Choroid plexus epithelial cell (primary cell): ENCODE results near the gene HBM.
A peak's percentile ranks its signal among the peaks of the same experiment; 100 is the strongest.
"Not testable (repeated sequence)": the region's sequence is repeated elsewhere in the genome, so short reads cannot be mapped to it uniquely, and the experiment has no call there.

Source experiments
- DNase-seq: peaks from one replicate; pipeline ENCODE4 v3.0.0-alpha.2; 2010; ENCODE audit warnings: low read depth
- H3K4me3 ChIP-seq: 2 replicates; pipeline ENCODE4 v1.5.1; 2011; ENCODE audit warnings: low read depth, mild to moderate bottlenecking, control low read depth, low read length, moderate library complexity
- TF ChIP-seq, protein P1 (sequence below): conservative IDR thresholded peaks from 2 replicates; pipeline ENCODE4 v1.5.1; 2011; ENCODE audit warnings: low read depth, mild to moderate bottlenecking, control low read depth, inconsistent platforms, low read length, moderate library complexity

Gene HBM

DNA sequence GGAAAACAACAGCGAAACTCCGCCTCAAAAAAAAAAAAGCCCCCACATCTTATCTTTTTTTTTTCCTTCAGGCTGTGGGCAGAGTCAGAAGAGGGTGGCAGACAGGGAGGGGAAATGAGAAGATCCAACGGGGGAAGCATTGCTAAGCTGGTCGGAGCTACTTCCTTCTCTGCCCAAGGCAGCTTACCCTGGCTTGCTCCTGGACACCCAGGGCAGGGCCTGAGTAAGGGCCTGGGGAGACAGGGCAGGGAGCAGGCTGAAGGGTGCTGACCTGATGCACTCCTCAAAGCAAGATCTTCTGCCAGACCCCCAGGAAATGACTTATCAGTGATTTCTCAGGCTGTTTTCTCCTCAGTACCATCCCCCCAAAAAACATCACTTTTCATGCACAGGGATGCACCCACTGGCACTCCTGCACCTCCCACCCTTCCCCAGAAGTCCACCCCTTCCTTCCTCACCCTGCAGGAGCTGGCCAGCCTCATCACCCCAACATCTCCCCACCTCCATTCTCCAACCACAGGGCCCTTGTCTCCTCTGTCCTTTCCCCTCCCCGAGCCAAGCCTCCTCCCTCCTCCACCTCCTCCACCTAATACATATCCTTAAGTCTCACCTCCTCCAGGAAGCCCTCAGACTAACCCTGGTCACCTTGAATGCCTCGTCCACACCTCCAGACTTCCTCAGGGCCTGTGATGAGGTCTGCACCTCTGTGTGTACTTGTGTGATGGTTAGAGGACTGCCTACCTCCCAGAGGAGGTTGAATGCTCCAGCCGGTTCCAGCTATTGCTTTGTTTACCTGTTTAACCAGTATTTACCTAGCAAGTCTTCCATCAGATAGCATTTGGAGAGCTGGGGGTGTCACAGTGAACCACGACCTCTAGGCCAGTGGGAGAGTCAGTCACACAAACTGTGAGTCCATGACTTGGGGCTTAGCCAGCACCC lies 9.5 kb downstream of the HBM start:
- H3K4me3 ChIP-seq = no peak overlapping the region
- DNase-seq = no peak
- TF ChIP-seq, protein P1, sequence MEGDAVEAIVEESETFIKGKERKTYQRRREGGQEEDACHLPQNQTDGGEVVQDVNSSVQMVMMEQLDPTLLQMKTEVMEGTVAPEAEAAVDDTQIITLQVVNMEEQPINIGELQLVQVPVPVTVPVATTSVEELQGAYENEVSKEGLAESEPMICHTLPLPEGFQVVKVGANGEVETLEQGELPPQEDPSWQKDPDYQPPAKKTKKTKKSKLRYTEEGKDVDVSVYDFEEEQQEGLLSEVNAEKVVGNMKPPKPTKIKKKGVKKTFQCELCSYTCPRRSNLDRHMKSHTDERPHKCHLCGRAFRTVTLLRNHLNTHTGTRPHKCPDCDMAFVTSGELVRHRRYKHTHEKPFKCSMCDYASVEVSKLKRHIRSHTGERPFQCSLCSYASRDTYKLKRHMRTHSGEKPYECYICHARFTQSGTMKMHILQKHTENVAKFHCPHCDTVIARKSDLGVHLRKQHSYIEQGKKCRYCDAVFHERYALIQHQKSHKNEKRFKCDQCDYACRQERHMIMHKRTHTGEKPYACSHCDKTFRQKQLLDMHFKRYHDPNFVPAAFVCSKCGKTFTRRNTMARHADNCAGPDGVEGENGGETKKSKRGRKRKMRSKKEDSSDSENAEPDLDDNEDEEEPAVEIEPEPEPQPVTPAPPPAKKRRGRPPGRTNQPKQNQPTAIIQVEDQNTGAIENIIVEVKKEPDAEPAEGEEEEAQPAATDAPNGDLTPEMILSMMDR = no peak

DNA sequence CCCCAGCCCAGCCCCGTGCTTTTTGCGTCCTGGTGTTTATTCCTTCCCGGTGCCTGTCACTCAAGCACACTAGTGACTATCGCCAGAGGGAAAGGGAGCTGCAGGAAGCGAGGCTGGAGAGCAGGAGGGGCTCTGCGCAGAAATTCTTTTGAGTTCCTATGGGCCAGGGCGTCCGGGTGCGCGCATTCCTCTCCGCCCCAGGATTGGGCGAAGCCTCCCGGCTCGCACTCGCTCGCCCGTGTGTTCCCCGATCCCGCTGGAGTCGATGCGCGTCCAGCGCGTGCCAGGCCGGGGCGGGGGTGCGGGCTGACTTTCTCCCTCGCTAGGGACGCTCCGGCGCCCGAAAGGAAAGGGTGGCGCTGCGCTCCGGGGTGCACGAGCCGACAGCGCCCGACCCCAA lies 10.2 kb downstream of the HBM start:
- H3K4me3 ChIP-seq, DNase-seq: not testable (repeated sequence)

- DNase-seq, H3K4me3 ChIP-seq: not testable (repeated sequence)
Observed at GRCh38 chr16:176477-177382, 11.0 kb downstream of the HBM start, which contains the start of gene HBA1. Gene HBA1 (plus strand): TSS chr16:176680. CDS start chr16:176717, 37 bp downstream.

- DNase-seq = peak; percentile 21
Observed at GRCh38 chr16:177394-177822, 11.6 kb downstream of the HBM start.

GRCh38 chr16:177981-178667 lies 12.3 kb downstream of the HBM start:
- H3K4me3 ChIP-seq = no peak overlapping the region
- DNase-seq = no peak
- TF ChIP-seq, protein P1 = no peak

More at GRCh38 chr16:177394-177822, 11.6 kb downstream of the HBM start:
- no peak overlapping the region for H3K4me3 ChIP-seq
- TF ChIP-seq, protein P1 = no peak

- TF ChIP-seq, protein P1 = no peak
- no peak for DNase-seq
- H3K4me3 ChIP-seq = no peak overlapping the region
Observed at GRCh38 chr16:178668-179015, 12.9 kb downstream of the HBM start.

DNA sequence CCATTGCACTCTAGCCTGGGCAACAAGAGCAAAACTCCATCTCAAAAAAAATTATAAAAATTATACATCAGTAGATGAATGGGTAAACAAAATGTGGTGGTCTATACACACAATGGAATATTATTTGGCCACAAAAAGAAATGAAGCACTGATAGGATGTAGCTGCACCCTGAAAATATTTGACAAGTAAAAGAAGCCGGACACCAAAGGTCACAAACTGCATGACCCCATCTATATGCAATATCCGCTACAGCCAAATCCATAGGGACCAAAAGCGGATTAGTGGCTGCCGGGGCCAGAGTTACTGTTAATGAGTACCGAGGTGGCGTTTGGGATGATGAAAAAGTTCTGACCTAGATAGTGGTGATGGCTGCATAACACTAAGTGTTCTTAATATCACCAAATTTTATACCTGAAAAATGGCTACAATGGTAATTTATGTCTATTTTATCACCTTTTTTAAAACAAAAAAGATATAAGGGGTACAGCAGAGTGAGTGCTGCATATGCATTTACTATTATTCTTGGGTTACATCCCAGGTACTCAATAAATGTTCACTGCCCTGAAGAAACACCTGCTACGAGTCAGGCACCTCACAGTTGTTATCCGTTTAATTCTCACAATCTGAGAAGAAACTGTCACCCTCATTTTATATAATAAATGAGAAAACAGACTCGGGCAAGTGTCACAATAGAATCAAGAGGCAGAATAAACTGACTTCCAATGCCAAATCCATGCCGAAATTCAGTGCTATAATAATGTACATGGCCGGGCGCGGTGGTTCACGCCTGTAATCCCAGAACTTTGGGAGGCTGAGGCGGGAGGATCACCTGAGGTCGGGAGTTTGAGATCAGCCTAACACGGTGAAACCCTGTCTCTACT lies 13.7 kb downstream of the HBM start:
- DNase-seq = no peak
- no peak overlapping the region for H3K4me3 ChIP-seq
- TF ChIP-seq, protein P1 = no peak
